BLaER1 treated with 17β-estradiol and CSF1 and Interleukin-3, amounts not matched to agents 10 nM and 100 nM (cell line): Measurements from ENCODE around the gene SH3PXD2A.
A peak's percentile ranks its signal among the peaks of the same experiment; 100 is the strongest.

Experiments
- H3K27ac ChIP-seq, 11 experiments: shearing (Covaris generic); formaldehyde crosslinking; 2 replicates each; pipeline ENCODE4 v1.8.1; 2022
- H3K27me3 ChIP-seq, 11 experiments: shearing (Covaris generic); formaldehyde crosslinking; 2 replicates each; pipeline ENCODE4 v1.8.1; 2022
- H3K36me3 ChIP-seq, 11 experiments: shearing (Covaris generic); formaldehyde crosslinking; 2 replicates each; pipeline ENCODE4 v1.8.1; 2022
- H3K4me1 ChIP-seq, 10 experiments: shearing (Covaris generic); formaldehyde crosslinking; 2 replicates each; pipeline ENCODE4 v1.8.1; 2022
- H3K4me2 ChIP-seq, 11 experiments: shearing (Covaris generic); formaldehyde crosslinking; 2 replicates each; pipeline ENCODE4 v1.8.1; 2022
- H3K4me3 ChIP-seq, 10 experiments: shearing (Covaris generic); formaldehyde crosslinking; 2 replicates each; pipeline ENCODE4 v1.8.1; 2022
- H3K9ac ChIP-seq, 11 experiments: shearing (Covaris generic); formaldehyde crosslinking; 2 replicates each; pipeline ENCODE4 v1.8.1; 2022
- H3K9me3 ChIP-seq, 11 experiments: shearing (Covaris generic); formaldehyde crosslinking; replicated peaks in 1 of 11; 2 replicates each; pipeline ENCODE4 v1.8.1; 2022
- H4K20me1 ChIP-seq, 11 experiments: shearing (Covaris generic); formaldehyde crosslinking; 2 replicates each; pipeline ENCODE4 v1.8.1; 2022
- Cebpa-rat ChIP-seq, 11 experiments: shearing (Covaris generic); IDR thresholded peaks; 2 replicates each; pipeline ENCODE4 v1.8.1; 2022

The SH3PXD2A gene

GRCh38 chr10:103545771-103546281, 309.6 kb downstream of the SH3PXD2A start:
- H3K9ac ChIP-seq: no peak overlapping the region
- H3K4me2 ChIP-seq: peak overlapping the region in 1 of 11 experiments; percentile 6; a peak in 1 of 22 replicates
- no peak overlapping the region for H3K4me3 ChIP-seq
- H3K27me3 ChIP-seq: no peaks in the 10 kb centered on the region
- no peaks in the 10 kb centered on the region for H3K36me3 ChIP-seq
- TF ChIP-seq Cebpa-rat (IDR thresholded peaks at IDR 0.05): no peak
- no peak overlapping the region for H3K27ac ChIP-seq
- peaks cover 42 to 75% (median 57%) of the 10 kb centered on the region in 10 experiments for H3K4me1 ChIP-seq
- no peaks in the 10 kb centered on the region for H3K9me3 ChIP-seq
- H4K20me1 ChIP-seq: peaks cover 0 to 7% (median 0%) of the 10 kb centered on the region in 11 experiments; a peak in 2 of 22 replicates

- Histone ChIP-seq H3K4me1 (peaks cover 38 to 70% (median 53%) of the 10 kb centered on the region in 10 experiments), H4K20me1 (peaks cover 0 to 7% (median 0%) of the 10 kb centered on the region in 11 experiments; a peak in 2 of 22 replicates), H3K36me3 (no peaks in the 10 kb centered on the region), H3K27ac (no peak overlapping the region), H3K9ac (no peak overlapping the region), H3K9me3 (no peaks in the 10 kb centered on the region), H3K4me3 (no peak overlapping the region), H3K27me3 (no peaks in the 10 kb centered on the region), H3K4me2 (peak overlapping the region in 3 of 11 experiments; percentile 6 to 23 (median 17); a peak in 3 of 22 replicates)
- no peak for TF ChIP-seq Cebpa-rat (IDR thresholded peaks at IDR 0.05)
Observed at GRCh38 chr10:103545366-103545765, 310.0 kb downstream of the SH3PXD2A start.

- peaks cover 32 to 64% (median 47%) of the 10 kb centered on the region in 10 experiments for H3K4me1 ChIP-seq
- H3K27me3 ChIP-seq: no peaks in the 10 kb centered on the region
- no peaks in the 10 kb centered on the region for H3K9me3 ChIP-seq
- H3K27ac ChIP-seq: no peak overlapping the region
- TF ChIP-seq Cebpa-rat (IDR thresholded peaks at IDR 0.05): no peak
- H3K9ac ChIP-seq: no peak overlapping the region
- no peak overlapping the region for H3K4me3 ChIP-seq
- H3K4me2 ChIP-seq: peak overlapping the region in 5 of 11 experiments; percentile 6 to 92 (median 81); a peak in 4 of 22 replicates
- H3K36me3 ChIP-seq: no peaks in the 10 kb centered on the region
- H4K20me1 ChIP-seq: peaks cover 0 to 7% (median 0%) of the 10 kb centered on the region in 11 experiments; a peak in 2 of 22 replicates
Observed at GRCh38 chr10:103544657-103545310, 310.6 kb downstream of the SH3PXD2A start.
